HepG2 (cell line): Measurements from ENCODE around the gene SEMA4C. TPM values are rescaled to one million over a fixed set of nuclear protein-coding genes. Genes with fewer than 3 reads are reported as not detected.

ENCODE experiments used
- ATAC-seq: fragments of 200-7000 bp; cut with Tn5 transposase; 3 replicates; pipeline ENCODE4 v1.9.1; 2020; ENCODE audit warnings: mild to moderate bottlenecking, moderate library complexity
- BruUV-seq: library from RNA; stranded (reverse); fragments of 400-500 nt; replicated peaks from 2 replicates; lab custom pipeline; 2021; lab: Mats Ljungman, UMichigan
- CTCF ChIA-PET: fragments of 300-600 bp; formaldehyde crosslinking; extraction: SDS; loops from one replicate; lab custom pipeline; 2021; ENCODE audit warnings: low total read pairs, inconsistent platforms, low intra/inter-chr PET ratio; lab: Yijun Ruan, JAX
- POLR2A ChIA-PET: fragments of 350-600 bp; sonication (Branson Sonifier 250); formaldehyde crosslinking; loops from one replicate; lab custom pipeline; 2020; ENCODE audit warnings: antibody characterized with exemption, inconsistent platforms; lab: Yijun Ruan, JAX
- DNase-seq: peaks from one replicate; pipeline ENCODE4 v3.0.0-alpha.2; 2015; ENCODE audit warnings: low spot score
- FAIRE-seq: peaks from 3 replicates; lab custom pipeline; 2011; peaks lifted over from hg19 to GRCh38; lab: Jason Lieb, UNC
- H2AFZ ChIP-seq: one replicate; pipeline ENCODE4 v1.6.1; 2011; ENCODE audit warnings: low read length, inconsistent platforms
- H3K27ac ChIP-seq: fragments of 300-600 bp; 3 replicates; pipeline ENCODE4 v1.8.0; 2011; ENCODE audit warnings: mixed run types, mild to moderate bottlenecking, mixed read lengths, low read length, inconsistent platforms; ENCODE audit not compliant: insufficient read depth; ENCODE audit errors: extremely low read length
- H3K27me3 ChIP-seq, 2 experiments: fragments of 200-600 bp in 1 of 2; 2 replicates in 1 of 2; 3 replicates in 1 of 2; pipeline versions ENCODE4 v1.6.0 to v1.8.0; 2011; ENCODE audit warnings: low read length in 2 of 2, mild to moderate bottlenecking in 2 of 2, moderate library complexity in 2 of 2, inconsistent platforms in 1 of 2; ENCODE audit not compliant: insufficient read depth in 2 of 2, control insufficient read depth in 1 of 2
- H3K36me3 ChIP-seq, 2 experiments: fragments of 200-600 bp in 1 of 2; replicated peaks in 1 of 2; 2 replicates in 1 of 2; 3 replicates in 1 of 2; pipeline versions ENCODE4 v1.5.1 to v1.8.0; 2011; ENCODE audit warnings: low read length in 2 of 2, inconsistent platforms in 1 of 2; ENCODE audit not compliant: insufficient read depth in 2 of 2, control insufficient read depth in 1 of 2
- H3K4me1 ChIP-seq: 2 replicates; pipeline ENCODE4 v1.5.1; 2012; ENCODE audit warnings: low read length, inconsistent platforms; ENCODE audit not compliant: insufficient read depth
- H3K4me2 ChIP-seq: 2 replicates; pipeline ENCODE4 v1.6.0; 2011; ENCODE audit warnings: low read depth, low read length, inconsistent platforms
- H3K4me3 ChIP-seq, 3 experiments: fragments of 200-600 bp in 1 of 3; sonication (generic), shearing (Covaris generic) in 1 of 3; replicated peaks in 1 of 3; 2 replicates each; pipeline ENCODE4 v1.5.1; 2011 to 2016; ENCODE audit warnings: low read length in 3 of 3, inconsistent platforms in 2 of 3, low read depth in 2 of 3, mild to moderate bottlenecking in 2 of 3, control low read depth in 1 of 3, mixed read lengths in 1 of 3; ENCODE audit not compliant: insufficient read depth in 1 of 3
- H3K79me2 ChIP-seq: one replicate; pipeline ENCODE4 v1.6.1; 2011; ENCODE audit warnings: low read length, inconsistent platforms; ENCODE audit not compliant: insufficient read depth
- H3K9ac ChIP-seq: 2 replicates; pipeline ENCODE4 v1.6.0; 2011; ENCODE audit warnings: mild to moderate bottlenecking, low read depth, low read length, inconsistent platforms; ENCODE audit not compliant: insufficient read depth
- H3K9me3 ChIP-seq: 2 replicates; pipeline ENCODE4 v1.5.1; 2012; ENCODE audit warnings: mild to moderate bottlenecking, low read length
- H4K20me1 ChIP-seq: 2 replicates; pipeline ENCODE4 v1.6.0; 2011; ENCODE audit warnings: inconsistent platforms, mild to moderate bottlenecking, low read length, moderate library complexity; ENCODE audit not compliant: insufficient read depth
- CAMTA2 ChIP-seq: sonication (generic); formaldehyde crosslinking; IDR thresholded peaks from 2 replicates; pipeline ENCODE4 v1.4.0; 2020; ENCODE audit warnings: mild to moderate bottlenecking, missing genetic modification reagents, borderline replicate concordance
- CHD2 ChIP-seq: IDR thresholded peaks from 2 replicates; pipeline ENCODE4 v1.6.1; 2011; ENCODE audit warnings: low read depth, low read length, improper control_type of control experiment
- CREB1 ChIP-seq, 2 experiments: fragments of 450-650 bp in 1 of 2; IDR thresholded peaks; 2 replicates each; pipeline ENCODE4 v1.6.1; 2016 to 2017; ENCODE audit warnings: control low read depth in 1 of 2, mild to moderate bottlenecking in 1 of 2, missing compliant biosample characterization in 1 of 2, missing genetic modification characterization in 1 of 2
- MEIS1 ChIP-seq: sonication (generic); formaldehyde crosslinking; IDR thresholded peaks from 2 replicates; pipeline ENCODE4 v1.9.0; 2021; ENCODE audit warnings: mild to moderate bottlenecking, missing genetic modification reagents, moderate library complexity, borderline replicate concordance
- MLXIP ChIP-seq: sonication (generic); formaldehyde crosslinking; IDR thresholded peaks from 2 replicates; pipeline ENCODE4 v1.9.0; 2021; ENCODE audit warnings: missing genetic modification reagents, borderline replicate concordance
- SMC3 ChIP-seq: IDR thresholded peaks from 2 replicates; pipeline ENCODE4 v1.6.1; 2011; ENCODE audit warnings: low read length, improper control_type of control experiment
- SMYD3 ChIP-seq: sonication (generic); formaldehyde crosslinking; IDR thresholded peaks from 2 replicates; pipeline ENCODE4 v1.8.1; 2023; ENCODE audit warnings: mild to moderate bottlenecking, missing genetic modification reagents
- STAG1 ChIP-seq: sonication (generic); formaldehyde crosslinking; IDR thresholded peaks from 2 replicates; pipeline ENCODE4 v1.4.0; 2020; ENCODE audit warnings: missing genetic modification reagents
- TAF15 ChIP-seq: fragments of 200-400 bp; formaldehyde crosslinking; IDR thresholded peaks from one replicate; pipeline ENCODE4 v1.6.1; 2018; ENCODE audit warnings: mild to moderate bottlenecking, low read depth, low read length; ENCODE audit not compliant: poor library complexity, severe bottlenecking
- U2AF1 ChIP-seq: fragments of 200-400 bp; formaldehyde crosslinking; optimal IDR thresholded peaks from 2 replicates; pipeline ENCODE3; 2017; ENCODE audit warnings: mild to moderate bottlenecking, low read depth, low read length
- ZBTB3 ChIP-seq: sonication (generic); formaldehyde crosslinking; IDR thresholded peaks from 2 replicates; pipeline ENCODE4 v1.4.0; 2020; ENCODE audit warnings: low read depth, mild to moderate bottlenecking, moderate library complexity, missing genetic modification reagents, borderline replicate concordance
- ZBTB49 ChIP-seq: sonication (generic); formaldehyde crosslinking; IDR thresholded peaks from 2 replicates; pipeline ENCODE4 v1.4.0; 2020; ENCODE audit warnings: missing genetic modification reagents, borderline replicate concordance
- ZNF253 ChIP-seq: sonication (generic); formaldehyde crosslinking; IDR thresholded peaks from 2 replicates; pipeline ENCODE4 v1.8.0; 2022; ENCODE audit warnings: mild to moderate bottlenecking, missing genetic modification reagents, borderline replicate concordance
- ZNF546 ChIP-seq: sonication (generic); formaldehyde crosslinking; conservative IDR thresholded peaks from 2 replicates; pipeline ENCODE4 v1.8.1; 2023; ENCODE audit warnings: mild to moderate bottlenecking, missing genetic modification reagents
- ZNF629 ChIP-seq: sonication (generic); formaldehyde crosslinking; conservative IDR thresholded peaks from 2 replicates; pipeline ENCODE4 v1.5.0; 2020; ENCODE audit warnings: missing genetic modification reagents
- ZUFSP ChIP-seq: sonication (generic); formaldehyde crosslinking; IDR thresholded peaks from 2 replicates; pipeline ENCODE4 v1.9.0; 2021; ENCODE audit warnings: missing genetic modification reagents, mild to moderate bottlenecking, borderline replicate concordance
- WGBS: methylation state at CpG from one replicate; pipeline ENCODE4 v1.1.6; 2017; ENCODE audit warnings: low lambda C conversion rate; 5-methylcytosine and 5-hydroxymethylcytosine counted together
- in situ Hi-C: cut with HindIII; loops from 2 replicates; pipeline ENCODE4 v1.10.0; 2017; ENCODE audit warnings: low pct_unique_long_range_greater_than_20kb; ENCODE audit not compliant: extremely low pct_ligation_motif_present
- intact Hi-C: fragments of 100-400 bp; cut with micrococcal nuclease; formaldehyde crosslinking; loops from one replicate; pipeline ENCODE4 v1.10.0; 2022; ENCODE audit not compliant: unreplicated experiment
- polyA plus RNA-seq, 8 experiments: library from polyadenylated mRNA; depleted of rRNA in 3 of 8; stranded (reverse) in 7 of 8; unstranded in 1 of 8; fragments of >200 nt; fragmentation: Illumina TruSeq in 4 of 8; extraction: Trizol in 4 of 8; gene quantifications; 2 replicates each; pipeline versions ENCODE4 v1.2.1 to v1.2.3, GENCODE V29; 2011 to 2016; ENCODE audit warnings: low read depth in 4 of 8, missing spikeins in 1 of 8, mixed read lengths in 1 of 8; ENCODE audit not compliant: insufficient read depth in 1 of 8
- total RNA-seq, 5 experiments: library from RNA; depleted of rRNA; stranded (reverse); fragments of >200 nt; fragmentation: Illumina TruSeq; extraction: Trizol; gene quantifications; 2 replicates each; pipeline ENCODE4 v1.2.3, GENCODE V29; 2016; ENCODE audit warnings: low read depth in 1 of 5

SEMA4C gene
- total and polyA plus RNA-seq, 2 of the 13 experiments (the other 11 are each of a cell fraction or from before 2014, with no cell fraction given), result 25.9 to 46.6 TPM

GRCh38 chr2:96819876-96820511, 49.9 kb downstream of the SEMA4C start:
- FAIRE-seq, result no peak
- peaks cover 87% of the 10 kb centered on the region for H3K79me2 ChIP-seq
- ChIA-PET POLR2A (interaction anchor here (0.8 to 7.4 kb wide), 14 partner anchors 8 to 61 kb away, joined by 3 to 99 read pairs (median 6); partner anchors contain the start of genes ANKRD39, CNNM4 and SEMA4C), CTCF (no interaction called here)
- H4K20me1 ChIP-seq, result peaks cover 72% of the 10 kb centered on the region
- DNase-seq, result no peak
- no TSS peak for BruUV-seq
- H3K36me3 ChIP-seq, result peaks cover 9 to 43% of the 10 kb centered on the region in 2 experiments
- no peak for ATAC-seq
- peak overlapping the region; percentile 83 for H3K27ac ChIP-seq
- WGBS, result 78% methylated on average over 12 of the region's 12 CpGs
- no peaks in the 10 kb centered on the region; a peak in 1 of 5 replicates for H3K27me3 ChIP-seq
- H3K4me3 ChIP-seq, result peak overlapping the region; percentile 67 to 91 (median 87)
- no peak overlapping the region for H2AFZ ChIP-seq
- H3K9ac ChIP-seq, result peak overlapping the region; percentile 87
- H3K4me2 ChIP-seq, result peak overlapping the region; percentile 100
- in situ Hi-C loops, result no loop called here
- H3K9me3 ChIP-seq, result no peaks in the 10 kb centered on the region
- H3K4me1 ChIP-seq, result peaks cover 76% of the 10 kb centered on the region
- intact Hi-C loops, result loop anchor here (2.0 to 5.0 kb wide), 4 partner anchors 37 to 218 kb away; partner anchors contain the start of genes CNNM4 and KANSL3
- no peak for TF ChIP-seq ZBTB3 (CRISPR knock-in tag)
- no peak for TF ChIP-seq ZNF253 (CRISPR knock-in tag)
- no peak for TF ChIP-seq MEIS1 (CRISPR knock-in tag)
- TF ChIP-seq SMYD3 (CRISPR knock-in tag), result 0 out of 2 replicates have a peak, but pooled peaks have one; percentile 17
- TF ChIP-seq TAF15, result no peak
- TF ChIP-seq ZUFSP, result no peak
- TF ChIP-seq ZNF629 (CRISPR knock-in tag), result no peak
- peak; percentile 3 for TF ChIP-seq U2AF1
- no peak for TF ChIP-seq ZBTB49
- TF ChIP-seq MLXIP (CRISPR knock-in tag), result no peak
- TF ChIP-seq SMC3, result no peak
- TF ChIP-seq STAG1 (CRISPR knock-in tag), result no peak
- TF ChIP-seq CAMTA2 (CRISPR knock-in tag), result 0 out of 2 replicates have a peak, but pooled peaks have one; percentile 65
- no peak for TF ChIP-seq CREB1 (IDR thresholded peaks at IDR 0.05)
- TF ChIP-seq CREB1 (CRISPR knock-in tag; IDR thresholded peaks at IDR 0.05), result no peak
- TF ChIP-seq ZNF546 (CRISPR knock-in tag), result 0 out of 2 replicates have a peak, but pooled peaks have one; percentile 16
- TF ChIP-seq CHD2, result no peak
